22Rv1 (cell line): ENCODE measurements around the gene EDIL3.

ENCODE experiments used
- CTCF ChIP-seq: fragments of 450-650 bp; IDR thresholded peaks from 2 replicates; pipeline ENCODE4 v1.5.1; 2017; ENCODE audit warnings: mild to moderate bottlenecking
- ZFX ChIP-seq: fragments of 450-650 bp; IDR thresholded peaks from 2 replicates; pipeline ENCODE4 v1.6.1; 2017; ENCODE audit warnings: antibody characterized with exemption, borderline replicate concordance

- no peak for TF ChIP-seq CTCF
- TF ChIP-seq ZFX = no peak
Observed at GRCh38 chr5:84260939-84261338, 123.7 kb downstream of the EDIL3 start.
